HG03565 (cell line): Measurements from ENCODE around the gene TPPP.

Experiments
- ATAC-seq: cut with Tn5 transposase; IDR thresholded peaks from one replicate; pipeline ENCODE4 v1.9.1; 2021; ENCODE audit warnings: mild to moderate bottlenecking, moderate library complexity; ENCODE audit not compliant: unreplicated experiment

Gene TPPP

GRCh38 chr5:647727-648126 lies 45.4 kb downstream of the TPPP start:
- ATAC-seq = no peak

DNA sequence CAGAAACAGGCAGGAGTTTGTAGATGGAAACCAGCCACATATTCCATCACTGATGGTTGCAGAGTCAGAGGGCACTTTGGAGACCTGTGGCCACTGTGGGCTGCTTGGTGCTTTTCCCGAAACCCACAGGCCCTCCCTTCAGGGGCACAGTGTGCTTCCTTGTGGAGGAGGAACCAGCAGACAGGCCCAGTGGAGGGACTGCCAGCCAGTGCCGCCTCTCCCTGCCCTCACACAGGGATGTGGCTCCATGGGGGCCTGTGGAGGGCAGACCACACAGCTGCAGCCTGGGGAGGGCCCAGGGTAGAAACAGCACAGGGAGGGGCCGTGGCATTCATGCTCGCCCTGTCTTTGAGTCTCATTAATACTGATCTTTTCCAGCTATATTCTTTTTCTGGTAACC lies 45.8 kb downstream of the TPPP start:
- no peak for ATAC-seq

DNA sequence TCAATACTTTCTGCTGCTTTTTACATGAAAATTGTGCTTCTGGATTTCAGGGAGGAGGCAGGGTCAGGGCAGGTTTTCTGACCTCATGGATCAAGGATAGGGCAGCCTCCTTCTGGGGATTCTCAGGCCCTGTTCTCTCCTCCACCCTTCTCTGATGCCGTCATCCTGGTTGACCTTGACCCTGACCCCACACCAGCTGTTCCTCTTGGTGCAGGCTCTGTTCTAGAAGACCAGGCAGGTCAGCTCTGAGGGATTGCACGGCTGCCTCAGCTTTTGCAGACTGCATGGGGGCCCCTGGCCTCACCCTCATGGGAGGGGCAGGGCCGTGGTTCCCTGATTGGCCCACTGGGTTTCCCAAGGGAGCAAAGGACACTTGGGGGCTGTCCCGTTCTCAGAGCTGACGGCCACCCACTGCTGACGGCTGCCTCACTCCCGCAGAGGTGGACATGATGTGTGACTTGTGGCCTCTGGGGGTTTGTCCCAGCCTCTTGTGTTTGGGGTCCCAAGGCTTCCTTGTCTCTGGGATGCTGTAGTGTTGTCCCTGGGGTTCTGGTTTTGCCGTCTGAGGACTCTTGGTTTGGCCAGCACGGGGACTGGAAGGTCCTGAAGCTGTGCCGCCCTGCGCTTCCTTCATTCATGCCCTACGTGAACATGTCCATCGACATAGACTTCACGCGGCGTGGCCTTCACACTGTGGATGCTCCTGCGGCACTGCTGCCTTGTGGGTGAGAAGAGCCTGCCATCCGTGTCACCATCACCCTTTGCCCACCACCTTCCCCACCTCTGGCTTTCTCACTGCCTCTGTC lies 46.6 kb downstream of the TPPP start:
- no peak for ATAC-seq

DNA sequence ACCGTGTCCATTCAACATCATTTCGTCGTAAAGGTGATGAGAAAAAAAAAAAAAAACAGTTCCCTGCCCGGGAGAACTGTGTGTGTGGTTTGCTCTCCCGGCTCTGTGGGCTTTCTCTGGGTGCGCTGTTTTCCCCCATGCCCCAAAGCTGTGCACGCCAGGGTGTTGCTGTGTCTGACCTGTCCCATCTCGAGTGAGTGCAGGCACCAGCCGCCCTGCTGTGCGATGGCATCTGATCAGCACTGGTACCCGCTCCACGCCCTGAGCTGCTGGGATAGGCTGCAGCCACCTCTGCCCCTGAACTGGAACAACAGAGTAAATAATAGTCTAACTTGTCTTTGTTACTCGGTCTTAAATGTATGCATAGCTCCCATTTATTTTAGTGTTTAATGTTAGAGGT lies 47.7 kb downstream of the TPPP start:
- ATAC-seq = no peak

GRCh38 chr5:644971-645370 lies 48.2 kb downstream of the TPPP start:
- no peak for ATAC-seq

GRCh38 chr5:644509-644908 lies 48.6 kb downstream of the TPPP start:
- ATAC-seq = no peak

DNA sequence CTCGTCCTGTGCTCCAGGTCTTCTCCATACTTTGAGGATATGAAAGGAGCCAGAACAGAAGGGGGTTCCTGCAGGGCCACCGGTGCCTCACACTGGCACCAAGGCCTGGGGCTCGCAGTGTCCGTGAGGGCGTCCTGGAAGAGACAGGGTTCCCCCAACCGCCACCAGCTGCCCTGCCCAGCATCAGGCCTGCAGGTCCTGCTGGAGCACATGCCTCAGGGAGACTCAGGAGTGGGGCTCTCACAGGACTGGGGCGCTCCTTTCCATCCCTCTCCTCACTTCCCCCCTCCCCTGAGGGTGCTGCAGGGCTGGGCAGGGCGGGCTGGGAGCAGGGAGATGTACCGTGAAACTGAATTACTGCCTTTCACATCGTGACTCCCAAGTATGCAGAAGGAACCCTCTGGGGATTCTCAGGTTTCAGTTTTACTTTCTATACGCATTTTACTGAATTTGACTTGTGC lies 49.3 kb downstream of the TPPP start:
- ATAC-seq = no peak

DNA sequence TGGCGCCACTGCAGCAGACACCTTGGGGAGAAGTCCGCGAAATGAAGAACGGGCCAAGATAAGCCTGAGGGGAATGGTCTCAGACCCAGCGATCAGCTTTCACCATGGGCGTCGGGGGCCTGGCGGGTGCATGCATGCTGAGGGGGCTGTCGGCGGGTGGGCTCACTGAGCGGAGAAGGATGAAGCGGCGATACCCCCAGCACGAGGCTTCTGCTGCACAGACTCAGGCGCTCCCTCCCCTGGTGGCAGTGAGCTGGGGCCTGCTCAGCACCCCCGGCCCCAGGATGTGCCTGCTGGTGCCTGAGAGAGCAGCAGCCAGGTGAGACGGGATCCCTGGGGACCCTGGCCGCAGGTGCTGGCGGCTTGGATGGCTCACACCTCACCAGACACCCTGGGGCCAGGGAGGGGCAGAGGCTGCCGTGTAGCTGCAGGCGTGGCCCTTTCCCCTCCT lies 49.8 kb downstream of the TPPP start:
- no peak for ATAC-seq

DNA sequence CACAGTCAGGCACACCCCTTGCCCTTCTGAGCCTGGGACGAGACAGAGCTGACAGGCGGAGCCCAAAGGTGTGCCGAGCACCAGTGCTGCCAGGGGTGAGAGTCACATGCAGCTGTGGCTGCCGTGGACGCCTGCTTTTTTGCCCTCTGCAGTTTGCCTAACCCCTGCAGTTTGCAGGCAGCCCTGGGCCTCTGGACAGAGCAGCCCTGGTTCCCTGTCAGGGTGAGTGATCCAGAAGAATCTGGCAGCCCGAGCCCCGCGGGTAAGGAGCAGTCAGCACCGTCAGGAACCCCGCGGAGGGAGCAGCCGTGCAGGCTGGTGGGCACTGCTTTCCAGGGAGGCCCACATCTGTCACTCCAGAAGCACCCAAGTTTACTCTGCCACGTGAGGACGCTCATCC lies 50.7 kb downstream of the TPPP start:
- no peak for ATAC-seq

GRCh38 chr5:641331-641765 lies 51.8 kb downstream of the TPPP start:
- ATAC-seq = no peak

- no peak for ATAC-seq
Measured at GRCh38 chr5:640461-641330, 52.5 kb downstream of the TPPP start.

GRCh38 chr5:639584-640213 lies 53.5 kb downstream of the TPPP start:
- ATAC-seq = no peak

DNA sequence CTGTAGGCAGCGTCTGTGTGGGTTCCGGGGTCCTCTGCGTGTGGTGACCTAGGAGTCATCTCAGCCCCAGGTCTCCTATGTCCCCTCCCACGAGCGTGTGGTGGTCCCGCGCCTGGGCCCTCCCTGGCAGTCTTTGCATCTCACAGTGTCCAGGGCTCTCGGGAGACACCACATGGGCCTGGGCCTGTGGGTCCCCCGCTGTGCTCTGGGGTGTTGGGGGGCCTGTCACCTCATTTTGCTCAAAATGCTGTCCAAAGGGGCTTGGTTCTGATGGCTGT lies 54.0 kb downstream of the TPPP start:
- no peak for ATAC-seq

- no peak for ATAC-seq
Measured at GRCh38 chr5:638501-639252, 54.5 kb downstream of the TPPP start.

- ATAC-seq = no peak
Measured at GRCh38 chr5:637581-638450, 55.3 kb downstream of the TPPP start.

DNA sequence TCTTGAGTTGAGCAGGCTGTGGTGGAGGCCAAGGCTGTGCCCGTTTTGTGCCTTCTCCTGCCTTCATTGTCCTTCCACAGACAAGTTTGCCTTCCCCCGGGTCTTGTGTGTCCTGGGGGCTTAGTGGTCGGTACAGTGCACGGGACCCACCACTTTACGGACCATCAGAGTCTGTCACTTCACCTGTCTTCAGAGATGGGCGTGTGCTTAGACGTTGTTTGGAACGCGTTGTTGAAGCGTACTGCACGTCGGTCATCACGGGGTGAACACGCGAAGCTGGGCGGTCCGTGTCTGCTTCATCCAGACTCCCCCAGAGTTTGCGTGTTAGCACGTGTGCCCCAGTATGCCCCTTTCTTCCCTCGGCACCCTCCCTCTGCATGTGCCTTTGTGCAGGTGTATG lies 56.2 kb downstream of the TPPP start:
- ATAC-seq = no peak

- ATAC-seq = no peak
Measured at GRCh38 chr5:635306-636055, 57.7 kb downstream of the TPPP start.

DNA sequence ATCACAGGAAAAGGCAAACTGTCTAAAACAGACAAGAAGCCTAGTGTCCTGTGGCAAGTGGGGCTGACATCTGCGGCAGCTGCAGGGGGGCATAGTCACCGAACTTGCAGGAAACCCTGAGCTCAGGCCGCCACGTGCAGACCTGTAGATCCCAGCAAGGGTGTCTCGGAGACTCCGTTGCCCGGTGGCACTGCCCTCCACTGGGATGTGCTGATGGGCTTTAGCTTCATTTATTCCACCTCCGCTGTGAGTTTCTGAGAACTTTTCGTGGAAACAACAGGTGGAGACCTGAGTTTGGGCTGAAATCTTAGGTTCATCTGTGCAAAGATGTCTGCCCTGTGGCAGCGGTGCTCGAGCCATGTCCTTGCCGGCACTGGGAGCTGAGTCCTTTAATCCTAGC lies 59.0 kb downstream of the TPPP start:
- no peak for ATAC-seq

DNA sequence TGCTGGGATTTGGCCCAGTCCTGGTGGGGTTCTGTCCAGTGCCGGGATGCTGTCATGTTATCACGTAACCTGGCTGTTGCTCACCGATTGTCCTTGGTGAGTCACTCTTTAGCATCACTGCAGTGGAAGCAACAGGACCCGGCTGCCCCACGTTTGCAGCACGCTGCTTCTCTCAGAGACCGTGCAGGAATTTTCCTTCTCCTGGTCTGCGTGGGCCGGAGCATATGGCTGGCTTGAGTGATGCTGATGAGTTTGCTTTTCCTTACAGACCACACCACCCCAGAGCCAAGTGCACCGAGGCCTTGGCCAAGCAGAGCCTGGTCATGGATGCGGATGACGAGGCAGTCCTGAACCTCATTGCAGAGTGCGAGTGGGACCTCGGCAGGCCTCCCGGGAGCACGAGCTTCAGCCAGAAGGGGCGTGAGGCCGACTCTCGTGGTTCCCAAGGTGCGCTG lies 59.6 kb downstream of the TPPP start:
- ATAC-seq = no peak
